Thymus (tissue), 14 donors: ENCODE data around the gene KCTD17. TPM values are rescaled to one million over a fixed set of nuclear protein-coding genes. Genes with fewer than 3 reads are reported as not detected.

Source experiments
- DNase-seq, 9 donors: peaks; one replicate each; pipeline ENCODE4 v3.0.0-alpha.2; 2013; ENCODE audit warnings: low spot score in 9 of 9, low read depth in 6 of 9, missing footprints in 1 of 9
- H3K27ac ChIP-seq, 2 donors: one replicate each; pipeline ENCODE4 v1.5.1; 2013; ENCODE audit warnings: control low read depth in 1 of 2, low read depth in 1 of 2, low read length in 1 of 2, mild to moderate bottlenecking in 1 of 2, moderate library complexity in 1 of 2
- H3K27me3 ChIP-seq, 2 donors: one replicate each; pipeline ENCODE4 v1.5.1; 2013; ENCODE audit warnings: low read length in 1 of 2; ENCODE audit not compliant: control insufficient read depth in 2 of 2, insufficient read depth in 1 of 2
- H3K36me3 ChIP-seq, 2 donors: one replicate each; pipeline ENCODE4 v1.5.1; 2013; ENCODE audit warnings: low read length in 1 of 2, mild to moderate bottlenecking in 1 of 2, moderate library complexity in 1 of 2; ENCODE audit not compliant: control insufficient read depth in 2 of 2, insufficient read depth in 2 of 2
- H3K4me1 ChIP-seq, 2 donors: one replicate each; pipeline ENCODE4 v1.5.1; 2013; ENCODE audit warnings: low read length in 2 of 2; ENCODE audit not compliant: control insufficient read depth in 2 of 2, insufficient read depth in 2 of 2
- H3K4me3 ChIP-seq, 2 donors: one replicate each; pipeline ENCODE4 v1.5.1; 2013; ENCODE audit warnings: low read length in 2 of 2, control low read depth in 1 of 2, mild to moderate bottlenecking in 1 of 2
- H3K9me3 ChIP-seq, 2 donors: one replicate each; pipeline ENCODE4 v1.5.1; 2013; ENCODE audit warnings: low read length in 1 of 2, mild to moderate bottlenecking in 1 of 2; ENCODE audit not compliant: control insufficient read depth in 2 of 2, insufficient read depth in 1 of 2
- WGBS: extraction: QIAGEN DNeasy Blood & Tissue Kit; methylation state at CpG from one replicate; pipeline ENCODE4 v1.1.7; 2013; 5-methylcytosine and 5-hydroxymethylcytosine counted together
- long read RNA-seq, 10 donors: transcript quantifications; one replicate each; lab custom pipeline, GENCODE V29; 2026
- polyA plus RNA-seq: library from polyadenylated mRNA; stranded (reverse); fragments of 200-250 nt; gene quantifications from one replicate; pipeline ENCODE4 v1.2.3, GENCODE V29; 2013
- total RNA-seq: library from RNA; stranded (reverse); fragments of 120-200 nt; gene quantifications from one replicate; pipeline ENCODE4 v1.2.4, GENCODE V29; 2013
- donor health status: healthy.

Gene KCTD17, protein sequence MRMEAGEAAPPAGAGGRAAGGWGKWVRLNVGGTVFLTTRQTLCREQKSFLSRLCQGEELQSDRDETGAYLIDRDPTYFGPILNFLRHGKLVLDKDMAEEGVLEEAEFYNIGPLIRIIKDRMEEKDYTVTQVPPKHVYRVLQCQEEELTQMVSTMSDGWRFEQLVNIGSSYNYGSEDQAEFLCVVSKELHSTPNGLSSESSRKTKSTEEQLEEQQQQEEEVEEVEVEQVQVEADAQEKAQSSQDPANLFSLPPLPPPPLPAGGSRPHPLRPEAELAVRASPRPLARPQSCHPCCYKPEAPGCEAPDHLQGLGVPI
- total RNA-seq: 10.5 TPM
- polyA plus RNA-seq: 25.2 TPM
- long read RNA-seq, donor 1: 0 reads
- long read RNA-seq, donor 2, partial matches to known transcripts: 0 of 4 reads
- long read RNA-seq, donor 2, other reads (novel, unspliced or antisense): 0 of 4 reads
- long read RNA-seq, donor 3, partial matches to known transcripts: 0 of 1 reads
- long read RNA-seq, donor 3, other reads (novel, unspliced or antisense): 0 of 1 reads
- long read RNA-seq, donor 4, partial matches to known transcripts: 0 of 2 reads
- long read RNA-seq, donor 4, other reads (novel, unspliced or antisense): 0 of 2 reads
- long read RNA-seq, donor 5, partial matches to known transcripts: 0 of 2 reads
- long read RNA-seq, donor 5, other reads (novel, unspliced or antisense): 0 of 2 reads
- long read RNA-seq, donor 6, partial matches to known transcripts: 0 of 2 reads
- long read RNA-seq, donor 6, other reads (novel, unspliced or antisense): 0 of 2 reads
- long read RNA-seq, donor 7: 0 reads
- long read RNA-seq, donor 8: 0 reads
- long read RNA-seq, donor 9, partial matches to known transcripts: 0 of 1 reads
- long read RNA-seq, donor 9, other reads (novel, unspliced or antisense): 0 of 1 reads
- long read RNA-seq, donor 10, partial matches to known transcripts: 0 of 2 reads
- long read RNA-seq, donor 10, other reads (novel, unspliced or antisense): 0 of 2 reads

DNA sequence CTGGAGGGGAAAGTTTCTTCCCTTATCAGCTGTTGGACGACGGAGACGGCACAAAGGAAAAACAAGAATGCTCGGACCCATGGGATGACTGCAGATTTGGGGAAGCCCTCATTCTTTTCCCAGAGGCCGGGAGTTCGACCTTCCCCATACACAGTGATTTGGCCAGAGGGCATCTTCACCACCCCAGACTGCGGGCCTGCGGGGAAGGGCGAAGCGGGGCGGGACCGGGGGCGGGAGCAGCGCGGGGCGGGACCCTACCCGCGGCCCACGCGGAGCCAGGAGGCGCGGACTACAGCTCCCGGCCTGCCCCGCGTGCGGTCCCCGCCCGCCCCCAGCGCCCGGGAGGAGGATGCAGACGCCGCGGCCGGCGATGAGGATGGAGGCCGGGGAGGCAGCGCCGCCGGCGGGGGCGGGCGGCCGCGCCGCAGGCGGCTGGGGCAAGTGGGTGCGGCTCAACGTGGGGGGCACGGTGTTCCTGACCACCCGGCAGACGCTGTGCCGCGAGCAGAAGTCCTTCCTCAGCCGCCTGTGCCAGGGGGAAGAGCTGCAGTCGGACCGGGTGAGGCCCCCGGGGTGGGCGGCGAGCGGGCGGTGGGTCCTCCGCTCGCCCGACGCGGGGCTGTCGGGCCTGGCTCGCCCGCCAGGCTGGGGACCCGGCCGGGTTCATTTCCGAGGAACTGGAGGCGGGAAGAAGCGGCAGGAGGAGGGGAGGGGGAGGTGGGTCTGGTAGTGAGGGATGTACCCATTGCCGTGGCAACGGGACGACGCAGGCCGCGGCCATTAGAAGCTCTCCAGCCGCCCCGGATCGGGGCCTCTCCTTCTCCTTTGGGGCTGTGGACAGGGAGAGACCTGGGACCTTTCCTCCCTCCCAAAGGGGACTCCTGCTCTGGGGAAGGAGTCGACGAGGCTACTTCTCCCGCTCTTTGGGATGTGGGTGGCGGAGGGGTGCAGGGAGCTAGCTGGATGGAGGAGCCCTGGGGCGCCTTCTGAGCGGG lies at the start of gene KCTD17:
KCTD17 (plus strand) TSS at position 352 of the 995 bp plus-strand sequence; CDS start at position 371, 19 bp downstream.
- H3K9me3 ChIP-seq: peaks cover 0 to 2% of the 10 kb centered on the region in 2 donors

DNA sequence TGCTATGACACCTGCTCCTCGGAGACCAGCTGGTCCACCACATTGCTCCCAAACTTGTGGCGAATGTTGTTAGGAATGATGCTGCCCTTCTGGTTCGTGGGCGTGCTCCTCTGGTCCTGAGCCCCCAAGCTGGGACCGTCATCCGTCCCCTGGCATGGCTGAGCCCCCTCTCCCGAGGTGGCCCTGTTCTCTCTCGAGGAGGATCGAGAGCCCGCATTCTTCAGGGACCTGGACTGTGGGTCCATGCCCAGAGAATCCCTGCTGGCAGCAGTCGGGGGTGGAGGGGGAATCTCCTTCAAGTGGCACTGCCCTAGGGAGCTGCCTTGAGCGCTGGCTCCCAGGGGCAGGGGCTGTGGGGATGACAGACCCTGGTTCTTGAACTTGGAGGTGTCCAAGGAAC lies 49.7 kb upstream of the KCTD17 start:
- H3K36me3 ChIP-seq: no peaks in the 10 kb centered on the region
- H3K9me3 ChIP-seq: no peaks in the 10 kb centered on the region
- H3K27me3 ChIP-seq: peaks cover 0 to 7% of the 10 kb centered on the region in 2 donors
- H3K4me3 ChIP-seq: no peak overlapping the region
- 96% methylated on average over 12 of the region's 12 CpGs for WGBS
- H3K27ac ChIP-seq: no peak overlapping the region
- H3K4me1 ChIP-seq: no peaks in the 10 kb centered on the region
- no peak for DNase-seq

More for the DNA sequence above, at the start of gene KCTD17:
- Histone ChIP-seq H3K4me1 (peaks cover 6 to 32% of the 10 kb centered on the region in 2 donors), H3K27ac (peak within 1 kb of the TSS in 1 of 2 donors; percentile 37), H3K36me3 (peaks cover 0 to 6% of the 10 kb centered on the region in 2 donors), H3K27me3 (peaks cover 0 to 11% of the 10 kb centered on the region in 2 donors), H3K4me3 (peak within 1 kb of the TSS; percentile 40 to 73)
- peak in 5 of 9 donors; percentile 39 to 78 (median 66) for DNase-seq
- WGBS: 6% methylated on average over 89 of the region's 89 CpGs

DNA sequence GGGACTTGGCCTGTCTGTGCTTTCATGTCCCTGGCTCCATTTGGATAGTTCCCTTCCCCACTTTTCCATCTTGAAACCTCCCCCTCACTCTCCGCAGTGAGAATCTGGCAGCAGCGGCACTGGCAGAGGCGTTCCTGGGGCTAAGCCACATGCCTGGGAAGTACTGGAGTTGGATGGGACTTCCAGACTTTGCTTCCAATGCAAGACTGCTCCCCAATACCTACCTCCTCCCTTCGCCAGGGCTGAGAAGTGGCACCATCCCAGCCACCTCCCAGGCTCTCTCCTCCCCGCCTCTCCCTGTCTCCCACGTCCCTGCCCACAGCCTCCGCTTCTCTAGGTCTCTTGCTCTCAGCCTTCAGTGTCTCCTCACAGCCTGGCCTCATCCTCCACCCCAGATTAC lies 48.9 kb upstream of the KCTD17 start:
- H3K9me3 ChIP-seq: no peaks in the 10 kb centered on the region
- H3K27ac ChIP-seq: no peak overlapping the region
- H3K4me3 ChIP-seq: no peak overlapping the region
- no peaks in the 10 kb centered on the region for H3K36me3 ChIP-seq
- DNase-seq: no peak
- peaks cover 0 to 4% of the 10 kb centered on the region in 2 donors for H3K27me3 ChIP-seq
- no peaks in the 10 kb centered on the region for H3K4me1 ChIP-seq
- WGBS: 97% methylated on average over 7 of the region's 7 CpGs

DNA sequence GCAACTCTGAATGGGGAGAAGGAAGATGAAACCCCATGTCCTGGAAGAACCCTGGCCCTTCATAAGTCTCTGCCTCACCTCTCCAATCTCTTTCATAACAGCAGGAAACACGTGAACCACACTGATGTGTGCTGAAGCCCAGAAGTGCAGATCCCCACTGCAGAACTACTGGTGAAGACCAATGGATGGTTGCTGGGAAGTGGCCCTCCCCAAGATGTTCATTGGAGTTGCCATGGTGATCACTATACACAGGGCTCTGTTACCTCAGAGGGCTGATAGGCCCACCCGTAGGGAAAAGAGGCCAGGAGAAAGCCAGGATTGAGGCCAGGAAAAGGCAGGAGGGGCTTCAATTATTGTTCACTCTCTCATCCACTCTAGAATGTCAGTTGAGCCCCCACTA lies 43.9 kb upstream of the KCTD17 start:
- no peak for DNase-seq
- no peak overlapping the region for H3K4me3 ChIP-seq
- H3K27me3 ChIP-seq: peaks cover 0 to 6% of the 10 kb centered on the region in 2 donors
- WGBS: 8% methylated on average over 2 of the region's 2 CpGs
- no peaks in the 10 kb centered on the region for H3K4me1 ChIP-seq
- no peaks in the 10 kb centered on the region for H3K9me3 ChIP-seq
- H3K36me3 ChIP-seq: no peaks in the 10 kb centered on the region
- no peak overlapping the region for H3K27ac ChIP-seq

DNA sequence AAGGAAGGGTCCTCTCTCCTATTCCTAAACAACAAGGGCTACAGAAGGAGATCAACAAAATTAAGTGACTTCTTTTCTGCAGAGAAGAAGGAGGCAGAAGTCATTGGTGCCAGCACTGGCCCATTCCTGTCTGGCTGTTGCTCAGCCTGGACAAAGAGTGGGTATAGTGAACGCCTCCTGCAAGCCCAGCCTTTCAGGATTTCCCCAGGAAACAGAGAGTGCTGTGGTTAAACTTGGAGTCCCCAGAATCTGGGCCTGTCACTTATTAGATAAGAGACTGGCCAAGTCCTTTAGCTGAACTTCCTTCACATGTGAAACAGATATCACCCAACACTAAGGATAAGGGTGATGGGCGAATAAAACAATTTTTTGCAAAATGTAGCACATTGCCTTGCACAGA lies 43.2 kb upstream of the KCTD17 start:
- no peaks in the 10 kb centered on the region for H3K4me1 ChIP-seq
- no peaks in the 10 kb centered on the region for H3K36me3 ChIP-seq
- no peaks in the 10 kb centered on the region for H3K9me3 ChIP-seq
- WGBS: 41% methylated on average over 2 of the region's 2 CpGs
- H3K27me3 ChIP-seq: peaks cover 0 to 5% of the 10 kb centered on the region in 2 donors
- no peak for DNase-seq
- no peak overlapping the region for H3K4me3 ChIP-seq
- H3K27ac ChIP-seq: no peak overlapping the region

DNA sequence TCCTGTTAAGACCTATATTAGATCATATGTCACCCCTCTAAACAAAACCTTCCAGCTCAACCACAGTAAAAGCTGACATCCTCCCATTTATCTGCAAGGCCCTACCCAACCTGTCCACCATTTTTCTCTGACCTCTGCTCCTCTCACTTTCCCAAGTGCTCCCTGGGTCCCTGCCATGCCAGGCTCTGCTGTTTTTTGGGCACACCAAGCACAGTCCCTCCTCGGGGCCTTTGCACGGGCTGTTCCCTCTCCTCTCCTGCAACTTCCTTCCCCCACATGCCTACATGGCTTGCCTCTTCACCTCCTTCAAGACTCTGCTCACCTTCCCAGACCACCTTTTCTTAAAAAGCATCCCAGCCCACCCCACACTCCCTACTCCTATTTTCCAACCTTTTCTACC lies 42.1 kb upstream of the KCTD17 start:
- Histone ChIP-seq H3K4me3 (no peak overlapping the region), H3K9me3 (no peaks in the 10 kb centered on the region), H3K36me3 (no peaks in the 10 kb centered on the region), H3K4me1 (no peaks in the 10 kb centered on the region), H3K27ac (no peak overlapping the region), H3K27me3 (peaks cover 0 to 5% of the 10 kb centered on the region in 2 donors)
- WGBS: 76% methylated on average over 2 of the region's 2 CpGs
- DNase-seq: no peak

DNA sequence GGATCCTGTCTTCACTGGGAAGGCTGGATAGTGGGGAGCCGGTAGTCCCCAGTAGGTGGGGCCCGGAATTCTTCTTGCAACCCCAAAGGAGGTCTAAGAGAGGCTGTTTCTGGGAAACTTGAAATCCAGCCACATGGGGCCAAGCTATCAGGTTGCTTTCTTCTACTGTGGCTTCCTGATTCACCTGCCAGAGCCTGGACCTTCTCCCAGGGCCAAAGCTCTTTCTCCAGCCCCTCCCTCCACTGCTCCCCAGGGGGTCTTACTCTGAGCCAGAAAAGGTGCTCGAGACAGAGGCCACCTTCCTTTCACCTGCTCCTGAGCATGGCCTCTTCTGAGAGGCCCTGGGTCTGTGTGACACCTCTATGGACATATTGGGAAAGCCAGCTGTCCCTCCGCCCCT lies 41.4 kb upstream of the KCTD17 start:
- 92% methylated on average over 4 of the region's 4 CpGs for WGBS
- Histone ChIP-seq H3K4me1 (no peaks in the 10 kb centered on the region), H3K4me3 (no peak overlapping the region), H3K27ac (no peak overlapping the region), H3K36me3 (no peaks in the 10 kb centered on the region), H3K9me3 (no peaks in the 10 kb centered on the region), H3K27me3 (peaks cover 0 to 5% of the 10 kb centered on the region in 2 donors)
- no peak for DNase-seq

DNA sequence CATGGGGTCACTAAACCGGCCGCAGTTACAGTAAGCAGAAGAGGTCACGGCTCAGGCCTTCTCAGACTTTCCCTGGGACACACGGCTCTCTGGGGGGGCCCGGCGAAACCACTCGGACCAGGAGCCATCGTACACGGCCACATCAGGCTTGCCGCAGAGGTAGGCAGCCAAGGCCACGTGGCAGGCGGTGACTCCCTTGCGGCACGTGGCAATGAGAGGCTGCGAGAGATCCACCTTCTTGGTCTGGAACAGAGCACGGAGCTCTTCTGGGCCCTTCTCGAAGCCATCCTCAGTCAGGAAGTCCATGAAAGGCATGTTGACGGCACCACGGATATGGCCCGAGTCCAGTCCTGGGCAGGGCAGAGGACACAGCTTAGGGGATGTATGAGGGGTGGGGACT lies 40.6 kb upstream of the KCTD17 start:
- H3K27ac ChIP-seq: no peak overlapping the region
- no peaks in the 10 kb centered on the region for H3K4me1 ChIP-seq
- WGBS: 98% methylated on average over 20 of the region's 20 CpGs
- H3K36me3 ChIP-seq: no peaks in the 10 kb centered on the region
- no peaks in the 10 kb centered on the region for H3K9me3 ChIP-seq
- peaks cover 0 to 5% of the 10 kb centered on the region in 2 donors for H3K27me3 ChIP-seq
- DNase-seq: no peak
- H3K4me3 ChIP-seq: no peak overlapping the region
